T-helper 1 cell treated with Interleukin-12 subunit alpha and Interleukin-12 subunit beta and Interleukin-4 antibody, amounts not matched to agents 30 μg/mL and 1 μg/mL, for 36 hours (primary cell): ENCODE results near the gene FAM151A.
"Not testable (repeated sequence)": the region's sequence is repeated elsewhere in the genome, so short reads cannot be mapped to it uniquely, and the experiment has no call there.

Source experiments
- H3K27ac Mint-ChIP-seq: one replicate; pipeline ENCODE4 v1.8.0; 2021; ENCODE audit warnings: mild to moderate bottlenecking, mixed read lengths
- H3K27me3 Mint-ChIP-seq: one replicate; pipeline ENCODE4 v1.8.0; 2021; ENCODE audit warnings: low read depth, mixed read lengths
- H3K36me3 Mint-ChIP-seq: one replicate; pipeline ENCODE4 v1.8.0; 2021; ENCODE audit warnings: low read depth, mixed read lengths
- H3K4me1 Mint-ChIP-seq: one replicate; pipeline ENCODE4 v1.8.0; 2021; ENCODE audit warnings: low read depth, mixed read lengths
- H3K4me3 Mint-ChIP-seq: one replicate; pipeline ENCODE4 v1.8.0; 2021; ENCODE audit warnings: mild to moderate bottlenecking, moderate library complexity, mixed read lengths
- H3K9me3 Mint-ChIP-seq: one replicate; pipeline ENCODE4 v1.8.0; 2021; ENCODE audit warnings: mixed read lengths

FAM151A gene

GRCh38 chr1:54649130-54649898, 26.0 kb upstream of the FAM151A start:
- H3K4me3 Mint-ChIP-seq = no peak overlapping the region
- no peaks in the 10 kb centered on the region for H3K36me3 Mint-ChIP-seq
- no peak overlapping the region for H3K27ac Mint-ChIP-seq
- H3K4me1 Mint-ChIP-seq = no peaks in the 10 kb centered on the region
- H3K27me3 Mint-ChIP-seq = peaks cover 13% of the 10 kb centered on the region
- H3K9me3 Mint-ChIP-seq = no peaks in the 10 kb centered on the region

- Mint-ChIP-seq H3K36me3 (no peaks in the 10 kb centered on the region), H3K4me3 (no peak overlapping the region), H3K27me3 (peaks cover 8% of the 10 kb centered on the region), H3K4me1 (no peaks in the 10 kb centered on the region), H3K27ac (no peak overlapping the region), H3K9me3 (peaks cover 5% of the 10 kb centered on the region)
These were observed 22.7 kb upstream of the FAM151A start for GRCh38 chr1:54645806-54646676.

- no peak overlapping the region for H3K4me3 Mint-ChIP-seq
- peaks cover 5% of the 10 kb centered on the region for H3K9me3 Mint-ChIP-seq
- no peaks in the 10 kb centered on the region for H3K4me1 Mint-ChIP-seq
- H3K27ac Mint-ChIP-seq = no peak overlapping the region
- H3K36me3 Mint-ChIP-seq = no peaks in the 10 kb centered on the region
- H3K27me3 Mint-ChIP-seq = peaks cover 8% of the 10 kb centered on the region
These were observed 20.4 kb upstream of the FAM151A start for GRCh38 chr1:54643736-54644135.

DNA sequence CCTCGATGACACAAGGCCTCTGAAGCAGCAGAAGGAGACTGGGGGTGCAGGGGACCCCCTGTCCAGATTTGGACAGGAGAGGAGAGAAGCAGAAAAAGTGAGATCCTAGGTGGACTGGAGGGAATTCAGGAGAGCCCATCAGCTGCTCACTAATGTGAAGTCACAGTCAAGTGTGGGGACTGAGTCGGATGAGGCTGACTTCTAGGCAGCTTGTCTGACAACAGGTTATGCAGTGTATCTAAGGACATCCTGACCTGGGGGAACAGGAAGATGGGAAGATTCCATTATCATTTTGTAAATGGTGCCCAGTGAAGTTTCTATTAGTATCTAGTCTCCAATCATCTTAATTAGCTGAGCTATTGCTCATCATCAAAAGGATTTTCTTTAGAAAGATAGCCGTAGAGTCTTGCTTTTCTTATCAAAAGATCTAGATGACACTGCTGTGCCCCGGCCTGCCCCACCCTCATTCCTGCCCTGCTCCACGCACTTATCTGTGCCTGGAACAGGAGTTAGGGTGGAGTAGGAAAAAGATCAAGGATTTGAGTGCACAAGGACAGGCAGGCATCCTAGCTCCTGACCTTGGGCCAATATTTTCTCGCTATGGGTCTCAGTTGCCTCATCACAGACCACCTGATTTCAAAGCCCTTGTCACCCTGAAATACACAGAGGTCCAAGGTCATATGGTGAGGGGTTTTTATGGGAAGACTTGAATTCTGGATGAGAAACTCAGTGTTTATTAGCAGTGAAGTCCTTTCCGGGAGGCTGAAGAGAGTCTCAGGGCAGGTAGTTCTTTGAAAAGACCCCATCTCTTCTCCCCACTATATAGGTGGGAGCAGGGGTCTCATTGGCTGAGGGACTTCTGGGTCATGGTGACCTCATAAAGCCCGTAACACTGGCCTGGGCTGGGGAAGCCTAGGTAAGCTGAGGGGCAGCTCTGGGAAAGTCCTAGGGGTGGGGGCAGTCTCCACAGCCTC, 17.8 kb upstream of the FAM151A start, which contains the start of gene MROH7:
Gene MROH7, plus strand, starts transcription at position 924 of the 974 bp plus-strand sequence. CDS start 11,141 bp downstream, outside the sequence.
- Mint-ChIP-seq H3K27ac (no peak within 1 kb of the TSS), H3K27me3 (peaks cover 8% of the 10 kb centered on the region), H3K9me3 (peaks cover 5% of the 10 kb centered on the region)

DNA sequence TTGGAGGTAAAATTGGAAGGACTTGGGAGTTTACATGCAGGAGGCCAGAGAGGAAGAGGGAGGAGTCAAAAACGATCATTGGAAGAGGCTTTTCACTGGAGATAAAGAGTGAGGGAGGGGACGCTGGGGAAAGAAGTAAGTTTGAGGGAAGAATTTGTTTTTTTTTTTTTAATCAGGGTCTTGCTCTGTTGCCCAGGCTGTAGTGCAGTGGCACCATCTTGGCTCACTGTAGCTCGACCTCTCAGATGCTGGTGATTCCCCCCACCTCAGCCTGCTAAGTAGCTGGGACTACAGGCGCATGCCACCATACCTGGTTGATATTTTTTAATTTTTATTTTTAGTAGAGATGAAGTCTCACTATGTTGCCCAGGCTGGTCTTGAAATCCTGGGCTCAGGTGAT, 17.0 kb upstream of the FAM151A start:
- Mint-ChIP-seq H3K36me3 (no peaks in the 10 kb centered on the region), H3K4me3 (no peak overlapping the region), H3K4me1 (no peaks in the 10 kb centered on the region), H3K27me3 (peaks cover 8% of the 10 kb centered on the region), H3K9me3 (peaks cover 5% of the 10 kb centered on the region), H3K27ac (no peak overlapping the region)

More for the DNA sequence above, 17.8 kb upstream of the FAM151A start, which contains the start of gene MROH7:
- Mint-ChIP-seq H3K4me1 (no peaks in the 10 kb centered on the region), H3K4me3 (no peak within 1 kb of the TSS), H3K36me3 (no peaks in the 10 kb centered on the region)

- H3K9me3 Mint-ChIP-seq, H3K36me3 Mint-ChIP-seq, H3K4me1 Mint-ChIP-seq, H3K4me3 Mint-ChIP-seq, H3K27ac Mint-ChIP-seq: not testable (repeated sequence)
- peaks cover 17% of the 10 kb centered on the region for H3K27me3 Mint-ChIP-seq
These were observed 13.4 kb upstream of the FAM151A start for GRCh38 chr1:54636461-54637446.

- H3K27me3 Mint-ChIP-seq = peaks cover 17% of the 10 kb centered on the region
- not testable (repeated sequence) for H3K36me3 Mint-ChIP-seq, H3K4me1 Mint-ChIP-seq, H3K9me3 Mint-ChIP-seq, H3K4me3 Mint-ChIP-seq, H3K27ac Mint-ChIP-seq
These were observed 12.5 kb upstream of the FAM151A start for GRCh38 chr1:54635804-54636203.

- Mint-ChIP-seq H3K27ac (no peak overlapping the region), H3K27me3 (peaks cover under 1% of the 10 kb centered on the region), H3K4me1 (no peaks in the 10 kb centered on the region), H3K4me3 (no peak overlapping the region), H3K36me3 (no peaks in the 10 kb centered on the region), H3K9me3 (no peaks in the 10 kb centered on the region)
These were observed 3.9 kb upstream of the FAM151A start for GRCh38 chr1:54627196-54627595.

GRCh38 chr1:54624466-54625464, 1.4 kb upstream of the FAM151A start:
- H3K4me1 Mint-ChIP-seq = no peaks in the 10 kb centered on the region
- H3K27me3 Mint-ChIP-seq = no peaks in the 10 kb centered on the region
- no peaks in the 10 kb centered on the region for H3K9me3 Mint-ChIP-seq
- no peaks in the 10 kb centered on the region for H3K36me3 Mint-ChIP-seq
- H3K4me3 Mint-ChIP-seq = no peak overlapping the region
- no peak overlapping the region for H3K27ac Mint-ChIP-seq

GRCh38 chr1:54619749-54620148, 3.6 kb downstream of the FAM151A start:
- no peak overlapping the region for H3K4me3 Mint-ChIP-seq
- H3K36me3 Mint-ChIP-seq = no peaks in the 10 kb centered on the region
- no peak overlapping the region for H3K27ac Mint-ChIP-seq
- no peaks in the 10 kb centered on the region for H3K4me1 Mint-ChIP-seq
- no peaks in the 10 kb centered on the region for H3K27me3 Mint-ChIP-seq
- no peaks in the 10 kb centered on the region for H3K9me3 Mint-ChIP-seq

DNA sequence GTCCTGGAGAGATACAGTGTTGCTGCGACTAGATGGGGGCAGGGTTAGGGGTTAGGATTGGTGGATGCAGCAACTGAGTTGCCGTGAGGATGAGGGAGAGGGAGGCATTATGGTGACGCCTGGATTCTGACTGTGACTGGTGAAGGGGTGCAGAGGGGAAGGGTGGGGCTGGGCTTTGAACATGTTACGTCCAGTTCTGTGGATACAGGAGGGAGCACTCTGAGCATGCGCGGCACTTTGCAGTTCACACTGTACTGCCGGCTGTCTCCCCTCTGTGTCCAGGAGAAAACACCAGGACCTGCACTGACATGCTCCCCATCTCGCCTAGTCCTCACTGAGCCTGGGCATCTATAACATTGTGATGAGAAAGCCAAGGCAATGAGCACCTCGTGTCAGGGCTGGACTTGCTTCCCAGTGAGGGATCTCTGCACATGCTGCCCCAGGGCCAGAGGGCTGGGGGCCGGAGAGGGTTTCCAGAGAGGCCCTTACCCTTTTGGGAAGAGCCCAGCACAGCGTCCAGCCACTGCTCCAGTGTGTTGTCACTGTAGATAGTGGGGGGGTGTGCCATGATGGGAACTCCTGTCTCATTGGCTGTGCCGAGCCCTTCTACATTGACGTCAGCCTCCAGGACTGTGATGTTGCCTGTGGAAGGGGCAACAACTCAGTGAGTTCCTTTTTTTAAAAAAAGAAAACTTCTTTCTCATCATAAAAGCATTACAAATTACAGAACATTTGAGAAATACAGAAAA, 7.6 kb downstream of the FAM151A start:
- H3K9me3 Mint-ChIP-seq = no peaks in the 10 kb centered on the region
- no peak overlapping the region for H3K27ac Mint-ChIP-seq

GRCh38 chr1:54614563-54614962, 8.8 kb downstream of the FAM151A start:
- no peak overlapping the region for H3K4me3 Mint-ChIP-seq
- H3K9me3 Mint-ChIP-seq = no peaks in the 10 kb centered on the region
- H3K4me1 Mint-ChIP-seq = no peaks in the 10 kb centered on the region
- no peaks in the 10 kb centered on the region for H3K27me3 Mint-ChIP-seq
- H3K27ac Mint-ChIP-seq = no peak overlapping the region
- H3K36me3 Mint-ChIP-seq = no peaks in the 10 kb centered on the region

More for the DNA sequence above, 7.6 kb downstream of the FAM151A start:
- H3K4me1 Mint-ChIP-seq = no peaks in the 10 kb centered on the region
- no peak overlapping the region for H3K4me3 Mint-ChIP-seq
- H3K36me3 Mint-ChIP-seq = no peaks in the 10 kb centered on the region
- no peaks in the 10 kb centered on the region for H3K27me3 Mint-ChIP-seq
